ENCODE results near the gene ALDOC. TPM values are rescaled to one million over a fixed set of nuclear protein-coding genes. Genes with fewer than 3 reads are reported as not detected.

ALDOC gene
- total RNA-seq, 2 experiments from 2014 or later = 46.2 to 62.4 TPM

DNA sequence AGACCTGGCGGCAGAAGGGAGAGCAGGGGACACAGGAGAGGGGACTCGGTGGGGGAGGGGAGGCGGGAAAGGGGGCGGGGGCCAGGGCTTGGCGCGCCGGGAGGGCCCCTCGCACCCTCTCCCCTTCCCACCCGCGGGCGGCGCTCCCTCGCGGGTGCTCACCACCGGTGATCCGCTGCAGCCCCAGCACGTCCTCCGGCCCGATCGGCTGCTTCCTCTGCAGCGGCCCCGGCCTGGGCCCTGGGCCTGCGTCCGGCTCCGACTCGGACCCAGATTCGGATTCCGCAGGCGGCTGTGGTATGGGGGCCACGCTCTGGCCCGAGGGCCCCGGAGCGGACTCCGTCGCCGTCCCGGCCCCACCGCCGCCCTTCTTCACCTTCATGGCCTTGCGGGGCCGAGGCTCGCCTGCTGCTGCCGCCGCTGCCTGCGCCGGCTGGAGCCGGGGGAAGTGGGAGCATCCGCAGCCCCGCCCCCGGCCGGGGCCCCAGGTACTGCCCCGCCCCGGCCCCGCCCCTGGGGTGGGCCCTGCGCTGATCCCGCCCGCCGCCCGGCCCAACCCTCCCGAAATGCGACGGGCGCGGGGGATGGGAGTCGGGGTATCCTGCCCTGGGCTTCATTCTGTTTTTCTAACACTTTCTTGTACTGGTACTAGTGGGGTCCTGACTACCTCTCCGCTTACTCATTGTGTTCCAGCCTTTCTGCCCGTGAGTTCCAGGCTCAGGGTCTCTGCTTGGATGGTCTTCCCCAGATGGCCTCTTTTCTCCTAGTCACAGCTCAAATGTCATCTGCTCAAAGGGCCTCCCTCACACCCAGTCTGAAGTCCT is 24.3 kb downstream of the ALDOC start, which contains the start of gene UNC119:
UNC119 (minus strand) TSS at position 449 of the 824 bp plus-strand sequence; CDS start at position 382, 67 bp downstream.
- H3K36me3 ChIP-seq (ENCODE audit: insufficient read depth, low read length) = peaks cover 36% of the 10 kb centered on the region; the same call in 1 of the 2 replicates
- H2AFZ ChIP-seq (ENCODE audit: low read length) = no peak within 1 kb of the TSS
- H3K79me2 ChIP-seq (ENCODE audit: insufficient read depth, low read depth, low read length) = no peaks in the 10 kb centered on the region
- no peaks in the 10 kb centered on the region for H4K20me1 ChIP-seq (ENCODE audit: insufficient read depth, low read length)
- CTCF ChIA-PET (ENCODE audit: unreplicated experiment) = no interaction called here
- no peak for TF ChIP-seq CTCF (conservative IDR thresholded peaks at IDR 0.05; ENCODE audit: low read length)
- TF ChIP-seq EZH2phosphoT487 (IDR thresholded peaks at IDR 0.05; ENCODE audit: borderline replicate concordance, low read depth, low read length) = no peak
- no TSS peak for BruUV-seq (replicated peaks)
- H3K9me3 ChIP-seq (ENCODE audit: low read length) = no peaks in the 10 kb centered on the region
- H3K27ac ChIP-seq (ENCODE audit: low read depth, low read length, poor library complexity, severe bottlenecking) = no peak within 1 kb of the TSS
- peak; percentile 86 for DNase-seq (ENCODE audit: low spot score)
- H3K4me2 ChIP-seq (ENCODE audit: low read length) = peak within 1 kb of the TSS; percentile 90
- no peaks in the 10 kb centered on the region for H3K9me2 ChIP-seq (ENCODE audit: insufficient read depth, low read length)
- H3K4me3 ChIP-seq (ENCODE audit: low read depth, low read length, poor library complexity, severe bottlenecking) = peak within 1 kb of the TSS; percentile 73
- peaks cover 26% of the 10 kb centered on the region for H3K4me1 ChIP-seq (ENCODE audit: insufficient read depth, low read length, poor library complexity, severe bottlenecking)
- POLR2A ChIA-PET = interaction anchor here (0.6 to 1.0 kb wide), 2 partner anchors 19 to 36 kb away, joined by 3 to 5 read pairs; no protein-coding TSS in a partner anchor
- intact Hi-C loops (cut with micrococcal nuclease; ENCODE audit: unreplicated experiment) = loop anchor here (5.0 kb wide), 1 partner anchor 60 kb away; the partner anchor contains the start of gene RSKR

DNA sequence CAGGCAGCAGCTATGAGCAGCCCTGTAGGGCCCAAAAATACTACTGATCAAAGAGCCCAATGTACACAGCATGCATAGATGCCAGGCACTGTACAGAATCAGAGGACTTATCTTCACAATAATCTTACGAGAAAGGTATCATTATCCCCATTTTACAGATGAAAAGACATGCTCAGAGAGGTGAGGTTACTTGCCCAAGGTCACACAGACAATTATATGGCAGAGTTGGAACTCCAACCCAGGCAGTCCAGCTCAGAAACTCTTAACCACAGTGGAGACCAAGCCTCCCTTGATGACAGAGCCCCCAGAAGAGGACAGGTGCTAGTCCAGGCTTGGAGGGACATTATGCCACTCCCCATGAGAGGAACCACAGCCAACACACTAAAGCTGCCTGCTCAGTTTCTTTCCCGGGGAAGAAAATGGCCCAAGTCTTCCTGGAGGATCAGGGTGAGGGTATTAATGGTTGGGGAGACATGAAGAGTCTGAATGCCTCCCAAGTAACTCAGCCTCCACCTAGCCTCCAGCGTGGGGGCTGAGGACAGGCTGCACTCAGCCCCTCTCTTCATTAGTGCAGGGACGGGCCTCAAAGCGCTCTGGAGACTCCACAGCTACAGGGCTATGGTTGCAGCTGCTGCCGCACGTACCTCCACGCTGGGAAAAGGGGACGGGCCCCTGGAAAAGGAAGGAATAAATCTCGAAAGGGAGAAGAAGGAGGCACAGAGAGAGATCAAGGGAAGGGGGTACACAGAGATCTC is 25.1 kb downstream of the ALDOC start:
- Histone ChIP-seq H3K27ac (ENCODE audit: low read depth, low read length, poor library complexity, severe bottlenecking) (no peak overlapping the region), H3K9me3 (ENCODE audit: low read length) (no peaks in the 10 kb centered on the region), H3K79me2 (ENCODE audit: insufficient read depth, low read depth, low read length) (no peaks in the 10 kb centered on the region), H3K4me3 (ENCODE audit: low read depth, low read length, poor library complexity, severe bottlenecking) (peak overlapping the region; percentile 73), H2AFZ (ENCODE audit: low read length) (no peak overlapping the region), H4K20me1 (ENCODE audit: insufficient read depth, low read length) (no peaks in the 10 kb centered on the region), H3K9me2 (ENCODE audit: insufficient read depth, low read length) (no peaks in the 10 kb centered on the region), H3K4me1 (ENCODE audit: insufficient read depth, low read length, poor library complexity, severe bottlenecking) (peaks cover 26% of the 10 kb centered on the region), H3K36me3 (ENCODE audit: insufficient read depth, low read length) (peaks cover 34% of the 10 kb centered on the region; the same call in 1 of the 2 replicates), H3K4me2 (ENCODE audit: low read length) (peak overlapping the region; percentile 90)
- no peak for TF ChIP-seq EZH2phosphoT487 (IDR thresholded peaks at IDR 0.05; ENCODE audit: borderline replicate concordance, low read depth, low read length)
- no peak for TF ChIP-seq CTCF (conservative IDR thresholded peaks at IDR 0.05; ENCODE audit: low read length)
- no TSS peak for BruUV-seq (replicated peaks)
- ChIA-PET POLR2A (interaction anchor here (0.6 to 1.5 kb wide), 4 partner anchors 20 to 114 kb away, joined by 3 to 5 read pairs (median 4); partner anchors contain the start of genes ALDOC, PIGS, SDF2 and SUPT6H), CTCF (ENCODE audit: unreplicated experiment) (interaction anchor here (0.5 kb wide), 1 partner anchor 50 kb away, joined by 4 read pairs; no protein-coding TSS in a partner anchor)
- intact Hi-C loops (cut with micrococcal nuclease; ENCODE audit: unreplicated experiment) = loop anchor here (5.0 kb wide), 1 partner anchor 61 kb away; the partner anchor contains the start of gene RSKR
- DNase-seq (ENCODE audit: low spot score) = no peak

All from OCI-LY7 (cell line).